KMS-11 (cell line): ENCODE data around the gene SNAPC3.

Experiments used
- H2AFZ ChIP-seq: fragments of 200-600 bp; sonication (generic); 2 replicates; pipeline ENCODE4 v1.6.1; 2016; ENCODE audit warnings: antibody characterized with exemption, mixed run types, low read depth
- H3K27ac ChIP-seq: fragments of 200-600 bp; sonication (generic); 2 replicates; pipeline ENCODE4 v1.6.1; 2016; ENCODE audit warnings: mild to moderate bottlenecking, mixed run types
- H3K27me3 ChIP-seq: fragments of 200-600 bp; sonication (generic); 2 replicates; pipeline ENCODE4 v1.6.1; 2017; ENCODE audit warnings: mild to moderate bottlenecking, low read depth, mixed run types, moderate library complexity; ENCODE audit not compliant: insufficient read depth
- H3K36me3 ChIP-seq: fragments of 200-600 bp; sonication (generic); 2 replicates; pipeline ENCODE4 v1.6.1; 2017; ENCODE audit warnings: mild to moderate bottlenecking, mixed run types; ENCODE audit not compliant: insufficient read depth
- H3K4me1 ChIP-seq: fragments of 200-600 bp; sonication (generic); 2 replicates; pipeline ENCODE4 v1.6.1; 2016; ENCODE audit warnings: mild to moderate bottlenecking, low read depth, mixed run types; ENCODE audit not compliant: poor library complexity, severe bottlenecking
- H3K4me2 ChIP-seq: fragments of 200-600 bp; sonication (generic); 2 replicates; pipeline ENCODE4 v1.7.0; 2016; ENCODE audit warnings: mild to moderate bottlenecking, mixed run types
- H3K4me3 ChIP-seq: fragments of 200-600 bp; sonication (generic); IDR thresholded peaks from 2 replicates; pipeline ENCODE4 v1.6.1; 2017; ENCODE audit warnings: low read depth, low read length, mixed read lengths; ENCODE audit not compliant: insufficient read depth
- H3K79me2 ChIP-seq: fragments of 200-600 bp; sonication (generic); 2 replicates; pipeline ENCODE4 v1.6.1; 2016; ENCODE audit warnings: low read depth, mixed run types; ENCODE audit not compliant: insufficient read depth
- H3K9ac ChIP-seq: fragments of 200-600 bp; sonication (generic); 2 replicates; pipeline ENCODE4 v1.6.1; 2016; ENCODE audit warnings: mild to moderate bottlenecking, mixed run types
- H4K20me1 ChIP-seq: fragments of 200-600 bp; sonication (generic); 2 replicates; pipeline ENCODE4 v1.6.1; 2016; ENCODE audit warnings: mild to moderate bottlenecking, mixed run types; ENCODE audit not compliant: insufficient read depth
- TF ChIP-seq, protein P1 (sequence below): fragments of 200-600 bp; sonication (generic); conservative IDR thresholded peaks from 2 replicates; pipeline ENCODE4 v1.6.1; 2017; ENCODE audit warnings: low read depth, mild to moderate bottlenecking, antibody characterized with exemption, low read length, moderate library complexity, mixed read lengths

The SNAPC3 gene

DNA sequence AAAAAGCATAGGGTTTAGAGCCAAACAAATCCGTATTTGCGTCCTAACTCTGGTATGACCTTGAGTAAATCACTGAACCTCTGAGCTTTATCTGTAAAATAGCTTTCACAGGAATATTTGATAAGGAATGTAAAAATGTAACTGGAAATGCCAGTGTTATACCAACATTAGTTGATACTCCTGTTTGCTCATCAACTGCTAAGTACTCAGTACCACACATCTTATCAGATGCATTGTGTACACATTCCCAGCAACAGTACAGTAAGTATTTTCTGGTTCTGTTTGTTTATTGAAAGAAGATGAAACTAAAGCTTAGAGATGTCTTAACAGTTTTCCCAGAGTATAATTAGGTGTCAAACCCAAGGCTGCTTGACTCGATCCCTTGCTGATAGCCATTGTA is 21.5 kb downstream of the SNAPC3 start:
- Histone ChIP-seq H3K36me3 (peaks cover 8% of the 10 kb centered on the region; the same call in 1 of the 2 replicates), H3K27ac (no peak overlapping the region), H3K4me1 (no peaks in the 10 kb centered on the region), H3K9ac (no peak overlapping the region), H3K79me2 (peaks cover 12% of the 10 kb centered on the region; the same call in 1 of the 2 replicates), H4K20me1 (no peaks in the 10 kb centered on the region), H3K4me3 (no peak overlapping the region), H2AFZ (no peak overlapping the region), H3K27me3 (no peaks in the 10 kb centered on the region), H3K4me2 (no peak overlapping the region)
- TF ChIP-seq, protein P1, sequence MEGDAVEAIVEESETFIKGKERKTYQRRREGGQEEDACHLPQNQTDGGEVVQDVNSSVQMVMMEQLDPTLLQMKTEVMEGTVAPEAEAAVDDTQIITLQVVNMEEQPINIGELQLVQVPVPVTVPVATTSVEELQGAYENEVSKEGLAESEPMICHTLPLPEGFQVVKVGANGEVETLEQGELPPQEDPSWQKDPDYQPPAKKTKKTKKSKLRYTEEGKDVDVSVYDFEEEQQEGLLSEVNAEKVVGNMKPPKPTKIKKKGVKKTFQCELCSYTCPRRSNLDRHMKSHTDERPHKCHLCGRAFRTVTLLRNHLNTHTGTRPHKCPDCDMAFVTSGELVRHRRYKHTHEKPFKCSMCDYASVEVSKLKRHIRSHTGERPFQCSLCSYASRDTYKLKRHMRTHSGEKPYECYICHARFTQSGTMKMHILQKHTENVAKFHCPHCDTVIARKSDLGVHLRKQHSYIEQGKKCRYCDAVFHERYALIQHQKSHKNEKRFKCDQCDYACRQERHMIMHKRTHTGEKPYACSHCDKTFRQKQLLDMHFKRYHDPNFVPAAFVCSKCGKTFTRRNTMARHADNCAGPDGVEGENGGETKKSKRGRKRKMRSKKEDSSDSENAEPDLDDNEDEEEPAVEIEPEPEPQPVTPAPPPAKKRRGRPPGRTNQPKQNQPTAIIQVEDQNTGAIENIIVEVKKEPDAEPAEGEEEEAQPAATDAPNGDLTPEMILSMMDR, result no peak

DNA sequence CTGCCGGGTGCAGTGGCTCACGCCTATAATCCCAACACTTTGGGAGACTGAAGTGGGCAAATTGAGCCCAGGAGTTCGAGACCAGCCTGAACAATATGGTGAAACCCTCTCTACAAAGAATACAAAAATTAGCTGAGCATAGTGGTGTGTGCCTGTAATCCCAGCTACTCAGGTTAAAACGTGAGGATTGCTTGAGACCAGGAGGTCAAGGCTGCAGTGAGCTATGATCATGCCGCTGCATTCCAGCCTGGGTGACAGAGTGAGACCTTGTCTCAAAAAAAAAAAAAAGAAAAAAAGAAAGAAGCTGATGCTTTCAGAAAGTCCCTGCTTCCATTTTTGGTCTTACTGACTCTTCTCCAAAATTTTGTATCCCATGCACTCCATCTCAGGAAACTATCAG is 31.3 kb downstream of the SNAPC3 start:
- H3K9ac ChIP-seq, result no peak overlapping the region
- H4K20me1 ChIP-seq, result no peaks in the 10 kb centered on the region
- no peaks in the 10 kb centered on the region for H3K79me2 ChIP-seq
- H3K27ac ChIP-seq, result no peak overlapping the region
- no peak overlapping the region for H2AFZ ChIP-seq
- H3K27me3 ChIP-seq, result no peaks in the 10 kb centered on the region
- H3K4me3 ChIP-seq, result no peak overlapping the region
- no peaks in the 10 kb centered on the region for H3K4me1 ChIP-seq
- TF ChIP-seq, protein P1, result no peak
- H3K36me3 ChIP-seq, result no peaks in the 10 kb centered on the region
- H3K4me2 ChIP-seq, result no peak overlapping the region

DNA sequence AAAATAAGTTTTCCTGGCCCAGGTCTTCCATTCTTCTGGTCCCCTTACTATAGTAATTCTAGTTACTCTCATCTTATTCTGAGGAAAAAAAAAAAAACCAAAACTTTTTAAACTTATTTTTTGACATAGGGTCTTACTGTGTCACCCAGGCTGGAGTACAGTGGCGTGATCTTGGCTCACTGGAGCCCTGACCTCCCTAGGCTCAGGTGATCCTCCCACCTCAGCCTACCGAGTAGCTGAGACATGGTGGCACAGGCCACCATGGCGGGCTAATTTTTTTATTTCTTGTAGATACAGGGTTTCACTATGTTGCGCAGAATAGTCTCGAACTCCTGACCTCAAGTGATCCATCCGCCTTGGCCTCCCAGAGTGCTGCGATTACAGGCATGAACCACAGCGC is 38.4 kb downstream of the SNAPC3 start:
- Histone ChIP-seq H2AFZ (no peak overlapping the region), H3K9ac (no peak overlapping the region), H3K4me2 (no peak overlapping the region), H4K20me1 (no peaks in the 10 kb centered on the region), H3K4me1 (no peaks in the 10 kb centered on the region), H3K4me3 (no peak overlapping the region), H3K36me3 (peaks cover 4% of the 10 kb centered on the region; the same call in 1 of the 2 replicates), H3K27me3 (no peaks in the 10 kb centered on the region), H3K27ac (no peak overlapping the region), H3K79me2 (no peaks in the 10 kb centered on the region)
- TF ChIP-seq, protein P1, result no peak

DNA sequence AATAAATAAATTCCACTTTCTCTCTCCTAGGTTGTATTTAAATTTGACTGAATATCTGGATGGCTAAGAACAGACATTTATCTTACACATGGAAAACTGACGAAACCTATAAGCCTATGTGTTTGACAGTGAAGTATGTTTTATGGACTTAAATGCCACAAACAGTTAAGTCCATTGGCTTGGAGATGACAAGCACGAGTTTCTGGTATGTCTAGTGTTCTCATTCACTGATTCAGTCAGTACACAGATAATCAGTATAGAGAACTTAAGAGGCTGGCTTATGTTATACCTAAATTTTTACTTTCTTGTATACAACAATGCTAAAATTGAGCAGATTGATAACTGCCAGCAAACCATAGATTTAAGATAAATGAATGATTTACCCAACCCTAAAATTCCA is 38.9 kb downstream of the SNAPC3 start:
- TF ChIP-seq, protein P1, result no peak
- no peak overlapping the region for H3K27ac ChIP-seq

More for the DNA sequence above, 38.9 kb downstream of the SNAPC3 start:
- H2AFZ ChIP-seq, result no peak overlapping the region
- peaks cover 4% of the 10 kb centered on the region; the same call in 1 of the 2 replicates for H3K36me3 ChIP-seq
- H3K4me3 ChIP-seq, result no peak overlapping the region
- no peak overlapping the region for H3K4me2 ChIP-seq
- no peak overlapping the region for H3K9ac ChIP-seq
- H3K27me3 ChIP-seq, result no peaks in the 10 kb centered on the region
- no peaks in the 10 kb centered on the region for H3K79me2 ChIP-seq
- H3K4me1 ChIP-seq, result no peaks in the 10 kb centered on the region
- no peaks in the 10 kb centered on the region for H4K20me1 ChIP-seq
